H1 (cell line): ENCODE results near the gene CBLL1. TPM values are rescaled to one million over a fixed set of nuclear protein-coding genes. Genes with fewer than 3 reads are reported as not detected.

Source experiments
- SRF ChIP-seq: IDR thresholded peaks from 2 replicates; pipeline ENCODE4 v1.6.1; 2011; ENCODE audit warnings: mild to moderate bottlenecking, low read depth, low read length, moderate library complexity
- polyA plus RNA-seq, 7 experiments: library from polyadenylated mRNA; depleted of rRNA in 3 of 7; stranded (reverse) in 5 of 7; unstranded in 2 of 7; fragments of >200 nt in 5 of 7; fragments of 200-250 nt in 2 of 7; gene quantifications; 1 replicate in 5 of 7; 2 replicates in 1 of 7; 4 replicates in 1 of 7; pipeline versions ENCODE4 v1.2.1 to v1.2.3, GENCODE V29; 2011 to 2013; ENCODE audit warnings: missing spikeins in 2 of 7, mixed read lengths in 2 of 7
- total RNA-seq: library from RNA; stranded (reverse); fragmentation: NEBNext Ultra II Directional; extraction: Animal tissue kit (Norgen Biotek cat#: 25700); gene quantifications from 2 replicates; pipeline ENCODE4 v1.2.1, GENCODE V29; 2021

Gene CBLL1
- total and polyA plus RNA-seq, 2 of the 8 experiments (the other 6 are each of a cell fraction or from before 2014, with no cell fraction given) = 27.0 to 34.0 TPM

GRCh38 chr7:107785926-107786325 is 42.0 kb downstream of the CBLL1 start (continued):
- TF ChIP-seq SRF = no peak
